ENCODE results near the gene ELL2.

Gene ELL2

GRCh38 chr5:95883185-95884016, 78.2 kb downstream of the ELL2 start:
- no peak for TF ChIP-seq OSR1 (CRISPR knock-in tag; IDR thresholded peaks at IDR 0.05)
- no peak for TF ChIP-seq ZNF565 (CRISPR knock-in tag; conservative IDR thresholded peaks at IDR 0.05; ENCODE audit: low read depth)
- TF ChIP-seq RARB (CRISPR knock-in tag; IDR thresholded peaks at IDR 0.05): no peak
- TF ChIP-seq ZFP3 (CRISPR knock-in tag; IDR thresholded peaks at IDR 0.05): no peak
- no peak for TF ChIP-seq ARNTL (CRISPR knock-in tag; IDR thresholded peaks at IDR 0.05; ENCODE audit: borderline replicate concordance, low read depth)
- TF ChIP-seq POU6F1 (CRISPR knock-in tag; IDR thresholded peaks at IDR 0.05; ENCODE audit: borderline replicate concordance, low read depth): no peak
- no peak for TF ChIP-seq CSRNP3 (CRISPR knock-in tag; IDR thresholded peaks at IDR 0.05)
- no peak for TF ChIP-seq ZNF8 (CRISPR knock-in tag; IDR thresholded peaks at IDR 0.05)
- no peak; the same call in 2 of the 3 replicates for ATAC-seq

DNA sequence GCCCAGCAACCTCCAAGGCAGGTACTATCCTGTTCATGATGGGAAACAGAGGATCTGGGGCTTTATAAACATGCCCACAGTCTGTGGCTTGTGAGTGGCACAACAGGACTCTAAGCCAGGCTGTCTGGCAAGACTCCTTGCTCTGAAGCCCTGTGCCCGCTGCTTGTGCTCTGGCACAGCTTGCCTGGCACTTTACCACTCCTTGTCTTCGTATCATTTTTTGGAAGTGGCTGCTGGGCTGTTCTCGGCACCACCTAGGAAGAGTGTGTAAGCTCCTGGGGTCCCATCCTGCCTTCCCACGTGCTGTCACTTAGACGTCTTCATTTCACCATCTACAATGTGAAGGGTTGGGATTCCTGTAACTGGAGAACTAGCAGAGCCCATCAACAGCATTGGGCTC, 79.8 kb downstream of the ELL2 start:
- ATAC-seq: peak; percentile 9
- TF ChIP-seq ZNF565 (CRISPR knock-in tag; conservative IDR thresholded peaks at IDR 0.05; ENCODE audit: low read depth): no peak
- no peak for TF ChIP-seq ZFP30 (CRISPR knock-in tag; IDR thresholded peaks at IDR 0.05)
- TF ChIP-seq CSDC2 (CRISPR knock-in tag; IDR thresholded peaks at IDR 0.05): no peak

- ATAC-seq: no peak; the same call in 2 of the 3 replicates
- TF ChIP-seq, protein P1, sequence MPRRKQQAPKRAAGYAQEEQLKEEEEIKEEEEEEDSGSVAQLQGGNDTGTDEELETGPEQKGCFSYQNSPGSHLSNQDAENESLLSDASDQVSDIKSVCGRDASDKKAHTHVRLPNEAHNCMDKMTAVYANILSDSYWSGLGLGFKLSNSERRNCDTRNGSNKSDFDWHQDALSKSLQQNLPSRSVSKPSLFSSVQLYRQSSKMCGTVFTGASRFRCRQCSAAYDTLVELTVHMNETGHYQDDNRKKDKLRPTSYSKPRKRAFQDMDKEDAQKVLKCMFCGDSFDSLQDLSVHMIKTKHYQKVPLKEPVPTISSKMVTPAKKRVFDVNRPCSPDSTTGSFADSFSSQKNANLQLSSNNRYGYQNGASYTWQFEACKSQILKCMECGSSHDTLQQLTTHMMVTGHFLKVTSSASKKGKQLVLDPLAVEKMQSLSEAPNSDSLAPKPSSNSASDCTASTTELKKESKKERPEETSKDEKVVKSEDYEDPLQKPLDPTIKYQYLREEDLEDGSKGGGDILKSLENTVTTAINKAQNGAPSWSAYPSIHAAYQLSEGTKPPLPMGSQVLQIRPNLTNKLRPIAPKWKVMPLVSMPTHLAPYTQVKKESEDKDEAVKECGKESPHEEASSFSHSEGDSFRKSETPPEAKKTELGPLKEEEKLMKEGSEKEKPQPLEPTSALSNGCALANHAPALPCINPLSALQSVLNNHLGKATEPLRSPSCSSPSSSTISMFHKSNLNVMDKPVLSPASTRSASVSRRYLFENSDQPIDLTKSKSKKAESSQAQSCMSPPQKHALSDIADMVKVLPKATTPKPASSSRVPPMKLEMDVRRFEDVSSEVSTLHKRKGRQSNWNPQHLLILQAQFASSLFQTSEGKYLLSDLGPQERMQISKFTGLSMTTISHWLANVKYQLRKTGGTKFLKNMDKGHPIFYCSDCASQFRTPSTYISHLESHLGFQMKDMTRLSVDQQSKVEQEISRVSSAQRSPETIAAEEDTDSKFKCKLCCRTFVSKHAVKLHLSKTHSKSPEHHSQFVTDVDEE (CRISPR knock-in tag; IDR thresholded peaks at IDR 0.05): no peak
- TF ChIP-seq, protein P2, sequence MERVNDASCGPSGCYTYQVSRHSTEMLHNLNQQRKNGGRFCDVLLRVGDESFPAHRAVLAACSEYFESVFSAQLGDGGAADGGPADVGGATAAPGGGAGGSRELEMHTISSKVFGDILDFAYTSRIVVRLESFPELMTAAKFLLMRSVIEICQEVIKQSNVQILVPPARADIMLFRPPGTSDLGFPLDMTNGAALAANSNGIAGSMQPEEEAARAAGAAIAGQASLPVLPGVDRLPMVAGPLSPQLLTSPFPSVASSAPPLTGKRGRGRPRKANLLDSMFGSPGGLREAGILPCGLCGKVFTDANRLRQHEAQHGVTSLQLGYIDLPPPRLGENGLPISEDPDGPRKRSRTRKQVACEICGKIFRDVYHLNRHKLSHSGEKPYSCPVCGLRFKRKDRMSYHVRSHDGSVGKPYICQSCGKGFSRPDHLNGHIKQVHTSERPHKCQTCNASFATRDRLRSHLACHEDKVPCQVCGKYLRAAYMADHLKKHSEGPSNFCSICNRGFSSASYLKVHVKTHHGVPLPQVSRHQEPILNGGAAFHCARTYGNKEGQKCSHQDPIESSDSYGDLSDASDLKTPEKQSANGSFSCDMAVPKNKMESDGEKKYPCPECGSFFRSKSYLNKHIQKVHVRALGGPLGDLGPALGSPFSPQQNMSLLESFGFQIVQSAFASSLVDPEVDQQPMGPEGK (CRISPR knock-in tag; IDR thresholded peaks at IDR 0.05; ENCODE audit: borderline replicate concordance): no peak
- TF ChIP-seq RARB (CRISPR knock-in tag; IDR thresholded peaks at IDR 0.05) (no peak), ZNF70 (CRISPR knock-in tag; IDR thresholded peaks at IDR 0.05) (no peak), CSRNP3 (CRISPR knock-in tag; IDR thresholded peaks at IDR 0.05) (no peak), CREB5 (CRISPR knock-in tag; IDR thresholded peaks at IDR 0.05; ENCODE audit: low read depth) (no peak), ZNF8 (CRISPR knock-in tag; IDR thresholded peaks at IDR 0.05) (no peak), TOX (CRISPR knock-in tag; IDR thresholded peaks at IDR 0.05; ENCODE audit: borderline replicate concordance) (no peak), ISL1 (CRISPR knock-in tag; IDR thresholded peaks at IDR 0.05) (no peak), ESRRG (CRISPR knock-in tag; IDR thresholded peaks at IDR 0.05) (no peak), SNAI2 (CRISPR knock-in tag; IDR thresholded peaks at IDR 0.05) (no peak), ARNTL (CRISPR knock-in tag; IDR thresholded peaks at IDR 0.05; ENCODE audit: borderline replicate concordance, low read depth) (no peak), CSDC2 (CRISPR knock-in tag; IDR thresholded peaks at IDR 0.05) (no peak), ZFP30 (CRISPR knock-in tag; IDR thresholded peaks at IDR 0.05) (no peak), ZFP3 (CRISPR knock-in tag; IDR thresholded peaks at IDR 0.05) (no peak), ZNF565 (CRISPR knock-in tag; conservative IDR thresholded peaks at IDR 0.05; ENCODE audit: low read depth) (no peak), TCF4 (CRISPR knock-in tag; IDR thresholded peaks at IDR 0.05; ENCODE audit: borderline replicate concordance) (no peak), POU6F1 (CRISPR knock-in tag; IDR thresholded peaks at IDR 0.05; ENCODE audit: borderline replicate concordance, low read depth) (no peak)
Observed at GRCh38 chr5:95880081-95880926, 81.3 kb downstream of the ELL2 start.
